K562 (cell line): ENCODE data around the gene FRAT2. TPM values are rescaled to one million over a fixed set of nuclear protein-coding genes. Genes with fewer than 3 reads are reported as not detected.

Source experiments
- ATF1 ChIP-seq, 2 experiments: fragments of 450-650 bp in 1 of 2; IDR thresholded peaks; 2 replicates each; pipeline ENCODE4 v1.6.1; 2016; ENCODE audit warnings: missing compliant biosample characterization in 1 of 2, missing genetic modification characterization in 1 of 2
- CC2D1A ChIP-seq: fragments of 450-650 bp; IDR thresholded peaks from 2 replicates; pipeline ENCODE4 v1.6.1; 2017; ENCODE audit warnings: mild to moderate bottlenecking
- CREM ChIP-seq: IDR thresholded peaks from 2 replicates; pipeline ENCODE4 v1.6.1; 2014; ENCODE audit warnings: antibody characterized with exemption, low read depth
- ELF1 ChIP-seq: fragments of 200-800 bp; sonication (Bioruptor generic); IDR thresholded peaks from 2 replicates; pipeline ENCODE4 v1.6.1; 2016; ENCODE audit warnings: missing genetic modification characterization, missing compliant biosample characterization
- FOS ChIP-seq: IDR thresholded peaks from 3 replicates; pipeline ENCODE4 v1.6.1; 2011; ENCODE audit not compliant: insufficient read length; ENCODE audit errors: extremely low read depth
- KDM2B ChIP-seq: fragments of 250-450 bp; sonication (Bioruptor Pico); IDR thresholded peaks from 2 replicates; pipeline ENCODE4 v1.8.0; 2021; ENCODE audit warnings: mild to moderate bottlenecking, moderate library complexity
- MEIS2 ChIP-seq: fragments of 450-650 bp; IDR thresholded peaks from 2 replicates; pipeline ENCODE4 v1.6.1; 2014; ENCODE audit warnings: mild to moderate bottlenecking; ENCODE audit not compliant: partially characterized antibody
- MYC ChIP-seq, 2 experiments: fragments of 250-450 bp in 1 of 2; sonication (Bioruptor Pico) in 1 of 2; IDR thresholded peaks; 2 replicates each; pipeline versions ENCODE4 v1.5.1 to v1.6.1; 2012 to 2021; ENCODE audit warnings: low read depth in 2 of 2, borderline replicate concordance in 1 of 2, improper control_type of control experiment in 1 of 2, low read length in 1 of 2, mild to moderate bottlenecking in 1 of 2, moderate library complexity in 1 of 2
- PHF8 ChIP-seq: fragments of 200-600 bp; sonication (generic); IDR thresholded peaks from 2 replicates; pipeline ENCODE4 v1.6.1; 2012; ENCODE audit warnings: mixed run types, mild to moderate bottlenecking, inconsistent platforms, low read length, moderate library complexity, borderline replicate concordance
- PML ChIP-seq: IDR thresholded peaks from 2 replicates; pipeline ENCODE4 v1.6.1; 2012; ENCODE audit warnings: low read length, inconsistent platforms
- RBFOX2 ChIP-seq: fragments of 200-400 bp; formaldehyde crosslinking; IDR thresholded peaks from 2 replicates; pipeline ENCODE4 v1.6.1; 2017; ENCODE audit warnings: low read depth, mild to moderate bottlenecking, low read length, moderate library complexity
- RBM25 ChIP-seq: fragments of 200-400 bp; formaldehyde crosslinking; IDR thresholded peaks from 2 replicates; pipeline ENCODE4 v1.6.1; 2018; ENCODE audit warnings: low read length, low read depth, moderate library complexity; ENCODE audit not compliant: severe bottlenecking
- ZBTB49 ChIP-seq: sonication (generic); formaldehyde crosslinking; IDR thresholded peaks from 2 replicates; pipeline ENCODE4 v1.8.0; 2022; ENCODE audit warnings: missing genetic modification reagents, mild to moderate bottlenecking, borderline replicate concordance
- ZKSCAN3 ChIP-seq: fragments of 250-450 bp; sonication (Bioruptor Pico); IDR thresholded peaks from 2 replicates; pipeline ENCODE4 v1.4.0; 2020
- ZNF785 ChIP-seq: fragments of 250-450 bp; sonication (Bioruptor Pico); IDR thresholded peaks from 2 replicates; pipeline ENCODE4 v1.4.0; 2020; ENCODE audit warnings: mild to moderate bottlenecking
- polyA plus RNA-seq, 8 experiments: library from polyadenylated mRNA; depleted of rRNA in 4 of 8; stranded (reverse) in 5 of 8; unstranded in 3 of 8; fragments of >200 nt; fragmentation: Nextera tagmentation in 2 of 8; fragmentation: Illumina TruSeq in 1 of 8; extraction: Ambion mirVana in 2 of 8; extraction: Trizol in 1 of 8; gene quantifications; 2 replicates each; pipeline versions ENCODE4 v1.2.1 to v1.2.3, GENCODE V29; 2011 to 2014; ENCODE audit warnings: inconsistent platforms in 1 of 8, missing spikeins in 1 of 8
- total RNA-seq, 7 experiments: library from RNA; depleted of rRNA in 6 of 7; stranded (reverse); fragments of >200 nt in 6 of 7; fragmentation: Illumina TruSeq in 2 of 7; extraction: Trizol in 2 of 7; gene quantifications; 2 replicates each; pipeline versions ENCODE4 v1.2.1 to v1.2.3, GENCODE V29; 2011 to 2021; ENCODE audit warnings: low replicate concordance in 1 of 7
- TF ChIP-seq, protein P1 (sequence below): sonication (generic); formaldehyde crosslinking; IDR thresholded peaks from 2 replicates; pipeline ENCODE4 v1.8.1; 2023; ENCODE audit warnings: mild to moderate bottlenecking, missing genetic modification reagents

The FRAT2 gene
- total and polyA plus RNA-seq, 9 of the 15 experiments (the other 6 are each of a cell fraction or from before 2014, with no cell fraction given): 4.3 to 31.7 (median 19.5) TPM

DNA sequence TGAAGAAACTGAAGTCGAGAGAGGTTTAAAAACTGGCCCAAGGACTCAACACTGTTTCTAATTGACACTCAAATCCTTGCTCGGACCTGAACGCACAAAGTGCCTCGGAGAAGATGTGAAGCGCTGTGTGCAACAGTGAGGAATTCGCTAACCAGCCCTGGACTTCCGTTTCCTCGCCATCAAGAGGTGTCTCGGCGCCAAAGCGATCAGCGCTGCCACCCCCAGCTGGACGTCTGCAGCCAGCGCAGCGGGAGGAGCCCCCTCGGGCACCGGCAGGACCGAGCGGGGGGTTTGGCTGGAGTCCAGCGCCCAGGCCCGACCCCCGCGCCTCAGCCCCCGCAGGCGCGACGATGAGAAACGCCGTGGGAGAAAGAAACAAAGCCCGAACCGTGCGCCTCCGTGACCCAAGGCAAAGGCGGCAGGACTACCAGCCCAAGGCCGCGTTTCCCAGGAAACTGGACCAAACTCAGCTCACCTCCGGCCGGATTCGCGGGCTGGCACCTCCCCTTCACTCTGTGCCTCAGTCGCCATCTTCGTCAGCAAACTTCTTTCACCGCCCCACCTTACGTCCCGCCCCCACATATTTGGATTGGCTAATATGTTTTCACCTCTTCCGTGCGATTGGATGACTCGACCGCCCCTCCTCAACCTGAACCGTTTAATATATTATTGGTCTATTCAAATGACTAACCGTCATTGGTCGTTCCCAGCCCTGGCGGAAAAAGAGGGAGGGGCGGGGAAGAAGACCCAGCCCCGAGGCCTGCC lies 42.2 kb downstream of the FRAT2 start, which contains the start of gene ARHGAP19 (continued):
- TF ChIP-seq ZBTB49 (CRISPR knock-in tag) (no peak), RBM25 (peak; percentile 71), MEIS2 (peak; percentile 73), CC2D1A (peak; percentile 65), ZKSCAN3 (CRISPR knock-in tag) (no peak), ATF1 (CRISPR knock-in tag; IDR thresholded peaks at IDR 0.05) (no peak), ATF1 (tag; IDR thresholded peaks at IDR 0.05) (peak; percentile 85), PML (peak; percentile 23; the same call in 1 of the 2 replicates), RBFOX2 (peak; percentile 92), ELF1 (tag) (peak; percentile 63), MYC (IDR thresholded peaks at IDR 0.05; ENCODE audit: low read depth, low read length) (no peak; the same call in 1 of the 2 replicates), MYC (CRISPR knock-in tag; IDR thresholded peaks at IDR 0.05; ENCODE audit: borderline replicate concordance, low read depth) (no peak), FOS (peak; percentile 95), KDM2B (no peak), ZNF785 (CRISPR knock-in tag) (no peak), CREM (peak; percentile 71), PHF8 (peak; percentile 80; the same call in 1 of the 2 replicates)
- TF ChIP-seq, protein P1, sequence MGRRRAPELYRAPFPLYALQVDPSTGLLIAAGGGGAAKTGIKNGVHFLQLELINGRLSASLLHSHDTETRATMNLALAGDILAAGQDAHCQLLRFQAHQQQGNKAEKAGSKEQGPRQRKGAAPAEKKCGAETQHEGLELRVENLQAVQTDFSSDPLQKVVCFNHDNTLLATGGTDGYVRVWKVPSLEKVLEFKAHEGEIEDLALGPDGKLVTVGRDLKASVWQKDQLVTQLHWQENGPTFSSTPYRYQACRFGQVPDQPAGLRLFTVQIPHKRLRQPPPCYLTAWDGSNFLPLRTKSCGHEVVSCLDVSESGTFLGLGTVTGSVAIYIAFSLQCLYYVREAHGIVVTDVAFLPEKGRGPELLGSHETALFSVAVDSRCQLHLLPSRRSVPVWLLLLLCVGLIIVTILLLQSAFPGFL (CRISPR knock-in tag): no peak
